ENCODE data around the gene ALDH9A1.
A peak's percentile ranks its signal among the peaks of the same experiment; 100 is the strongest.
"Not testable (repeated sequence)": the region's sequence is repeated elsewhere in the genome, so short reads cannot be mapped to it uniquely, and the experiment has no call there.

ALDH9A1 gene

GRCh38 chr1:165644064-165644735 is 54.2 kb downstream of the ALDH9A1 start:
- no peak for DNase-seq

GRCh38 chr1:165641231-165641987 is 57.0 kb downstream of the ALDH9A1 start:
- no peak for DNase-seq

- DNase-seq, result peak; percentile 44
Observed at GRCh38 chr1:165639821-165640623, 58.3 kb downstream of the ALDH9A1 start.

- DNase-seq, result not testable (repeated sequence)
Observed at GRCh38 chr1:165638211-165638610, 60.2 kb downstream of the ALDH9A1 start.

GRCh38 chr1:165637427-165637826 is 60.9 kb downstream of the ALDH9A1 start:
- DNase-seq, result peak; percentile 74

- DNase-seq, result no peak
Observed at GRCh38 chr1:165635823-165636222, 62.5 kb downstream of the ALDH9A1 start.

GRCh38 chr1:165635329-165635728 is 63.0 kb downstream of the ALDH9A1 start:
- DNase-seq, result no peak

- no peak for DNase-seq
Observed at GRCh38 chr1:165634154-165634921, 64.0 kb downstream of the ALDH9A1 start.

GRCh38 chr1:165633614-165634013 is 64.7 kb downstream of the ALDH9A1 start:
- DNase-seq, result no peak

- DNase-seq, result no peak
Observed at GRCh38 chr1:165632491-165632890, 65.9 kb downstream of the ALDH9A1 start.

- no peak for DNase-seq
Observed at GRCh38 chr1:165632152-165632469, 66.3 kb downstream of the ALDH9A1 start.

GRCh38 chr1:165631342-165632151 is 66.8 kb downstream of the ALDH9A1 start:
- peak; percentile 81 for DNase-seq

- DNase-seq, result peak; percentile 98
Observed at GRCh38 chr1:165630629-165631341, 67.6 kb downstream of the ALDH9A1 start, which contains the start of gene MGST3. Gene MGST3 (plus strand): TSS chr1:165631234. CDS start chr1:165649848, 18,614 bp downstream.

GRCh38 chr1:165629848-165630628 is 68.3 kb downstream of the ALDH9A1 start:
- no peak for DNase-seq

- DNase-seq, result no peak
Observed at GRCh38 chr1:165629151-165629550, 69.2 kb downstream of the ALDH9A1 start.

- no peak for DNase-seq
Observed at GRCh38 chr1:165628147-165628822, 70.1 kb downstream of the ALDH9A1 start.

- no peak for DNase-seq
Observed at GRCh38 chr1:165624441-165624840, 73.9 kb downstream of the ALDH9A1 start.

- no peak for DNase-seq
Observed at GRCh38 chr1:165623624-165624023, 74.7 kb downstream of the ALDH9A1 start.

GRCh38 chr1:165619647-165620151 is 78.7 kb downstream of the ALDH9A1 start:
- no peak for DNase-seq
